NCI-H460 (cell line): ENCODE results near the gene FAM227A. TPM values are rescaled to one million over a fixed set of nuclear protein-coding genes. Genes with fewer than 3 reads are reported as not detected.

ENCODE experiments used
- DNase-seq: peaks from one replicate; pipeline ENCODE4 v3.0.0-alpha.2; 2016; ENCODE audit warnings: low read depth; ENCODE audit errors: extremely low read depth
- total RNA-seq: library from RNA; depleted of rRNA; stranded (reverse); fragments of >200 nt; shearing (Covaris generic); gene quantifications from 2 replicates; pipeline ENCODE4 v1.2.3, GENCODE V29; 2014; rRNA removed

FAM227A gene
- total RNA-seq, 1 experiment from 2014 or later, result 0.89 TPM

GRCh38 chr22:38564669-38565068 is 91.5 kb downstream of the FAM227A start:
- no peak for DNase-seq

GRCh38 chr22:38554281-38554680 is 101.9 kb downstream of the FAM227A start:
- no peak for DNase-seq

GRCh38 chr22:38549101-38549894 is 106.9 kb downstream of the FAM227A start:
- DNase-seq, result no peak

- no peak for DNase-seq
Observed at GRCh38 chr22:38540701-38541100, 115.5 kb downstream of the FAM227A start.

- no peak for DNase-seq
Observed at GRCh38 chr22:38531251-38531938, 124.8 kb downstream of the FAM227A start.

Other genes with a start within 250 kb of the FAM227A start
- gene KCNJ4, start 201.2 kb downstream of the FAM227A start, total RNA-seq, result not detected in 2 replicates
- 9.7 and 10.9 TPM in 2 replicates for gene KDELR3, start 188.3 kb downstream of the FAM227A start, total RNA-seq
- 142 and 156 TPM in 2 replicates for gene DDX17, start 150.1 kb downstream of the FAM227A start, total RNA-seq
- 3.2 and 3.9 TPM in 2 replicates for gene DMC1, start 86.2 kb downstream of the FAM227A start, total RNA-seq
- 6.1 and 7.9 TPM in 2 replicates for gene CBY1, start 246 bp upstream of the FAM227A start, total RNA-seq
- 26.1 and 28.5 TPM in 2 replicates for gene TOMM22, start 25.6 kb upstream of the FAM227A start, total RNA-seq
- 42.8 and 49.9 TPM in 2 replicates for gene JOSD1, start 44.6 kb upstream of the FAM227A start, total RNA-seq
- 9.8 and 12.3 TPM in 2 replicates for gene GTPBP1, start 49.6 kb upstream of the FAM227A start, total RNA-seq
- 15.6 and 18.5 TPM in 2 replicates for gene SUN2, start 99.6 kb upstream of the FAM227A start, total RNA-seq
- 6.9 and 9.5 TPM in 2 replicates for gene DNAL4, start 137.8 kb upstream of the FAM227A start, total RNA-seq
- gene NPTXR, start 187.6 kb upstream of the FAM227A start, total RNA-seq, result 0.12 and 0.37 TPM in 2 replicates
- gene CBX6, start 215.8 kb upstream of the FAM227A start, total RNA-seq, result 29.3 and 31.8 TPM in 2 replicates